ENCODE results near the gene KIRREL3.

The KIRREL3 gene

GRCh38 chr11:126997641-126998040 lies 2.9 kb downstream of the KIRREL3 start:
- TF ChIP-seq CTCF (IDR thresholded peaks at IDR 0.05; ENCODE audit: insufficient read depth, low read length, poor library complexity, severe bottlenecking): no peak
- no peak for DNase-seq (ENCODE audit: extremely low read depth, insufficient read length)
- H3K4me3 ChIP-seq (replicated peaks; ENCODE audit: low read depth, low read length): no peak overlapping the region
- H3K36me3 ChIP-seq (ENCODE audit: control insufficient read depth, insufficient read depth, low read length): no peaks in the 10 kb centered on the region
- H3K27me3 ChIP-seq (replicated peaks; ENCODE audit: control insufficient read depth, insufficient read depth, low read length): peaks cover 6% of the 10 kb centered on the region

GRCh38 chr11:126997196-126997595 lies 3.4 kb downstream of the KIRREL3 start:
- no peak for DNase-seq (ENCODE audit: extremely low read depth, insufficient read length)
- H3K36me3 ChIP-seq (ENCODE audit: control insufficient read depth, insufficient read depth, low read length): no peaks in the 10 kb centered on the region
- no peak overlapping the region for H3K4me3 ChIP-seq (replicated peaks; ENCODE audit: low read depth, low read length)
- H3K27me3 ChIP-seq (replicated peaks; ENCODE audit: control insufficient read depth, insufficient read depth, low read length): peaks cover 6% of the 10 kb centered on the region
- TF ChIP-seq CTCF (IDR thresholded peaks at IDR 0.05; ENCODE audit: insufficient read depth, low read length, poor library complexity, severe bottlenecking): no peak

- Histone ChIP-seq H3K4me3 (replicated peaks; ENCODE audit: low read depth, low read length) (no peak overlapping the region), H3K36me3 (ENCODE audit: control insufficient read depth, insufficient read depth, low read length) (no peaks in the 10 kb centered on the region), H3K27me3 (replicated peaks; ENCODE audit: control insufficient read depth, insufficient read depth, low read length) (peaks cover 6% of the 10 kb centered on the region)
- DNase-seq (ENCODE audit: extremely low read depth, insufficient read length): no peak
- no peak for TF ChIP-seq CTCF (IDR thresholded peaks at IDR 0.05; ENCODE audit: insufficient read depth, low read length, poor library complexity, severe bottlenecking)
Observed at GRCh38 chr11:126996036-126996804, 4.3 kb downstream of the KIRREL3 start.

DNA sequence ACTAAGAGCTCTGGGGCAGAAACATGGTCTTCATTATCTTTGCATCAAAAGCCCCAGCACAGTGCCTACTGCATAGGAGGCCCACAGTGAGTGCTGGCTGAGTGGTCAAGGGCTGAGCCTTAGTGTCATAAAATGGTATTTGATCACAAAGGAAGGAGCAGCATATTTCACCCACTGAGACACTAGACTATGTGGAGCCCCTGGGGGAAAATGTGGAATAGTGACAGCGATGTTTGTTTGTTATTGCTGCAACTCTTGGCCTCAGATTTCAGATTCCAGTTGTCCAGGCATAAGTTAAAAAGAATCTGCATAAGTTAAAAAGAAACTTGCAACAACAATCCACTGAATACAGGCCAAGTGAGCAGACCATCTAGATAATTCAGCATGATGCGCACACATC lies 7.0 kb downstream of the KIRREL3 start:
- no peak for TF ChIP-seq CTCF (IDR thresholded peaks at IDR 0.05; ENCODE audit: insufficient read depth, low read length, poor library complexity, severe bottlenecking)
- H3K36me3 ChIP-seq (ENCODE audit: control insufficient read depth, insufficient read depth, low read length): no peaks in the 10 kb centered on the region
- H3K27me3 ChIP-seq (replicated peaks; ENCODE audit: control insufficient read depth, insufficient read depth, low read length): peaks cover 5% of the 10 kb centered on the region
- H3K4me3 ChIP-seq (replicated peaks; ENCODE audit: low read depth, low read length): no peak overlapping the region
- DNase-seq (ENCODE audit: extremely low read depth, insufficient read length): no peak

GRCh38 chr11:126992804-126993111 lies 7.8 kb downstream of the KIRREL3 start:
- TF ChIP-seq CTCF (IDR thresholded peaks at IDR 0.05; ENCODE audit: insufficient read depth, low read length, poor library complexity, severe bottlenecking): no peak
- peaks cover 1% of the 10 kb centered on the region for H3K27me3 ChIP-seq (replicated peaks; ENCODE audit: control insufficient read depth, insufficient read depth, low read length)
- H3K36me3 ChIP-seq (ENCODE audit: control insufficient read depth, insufficient read depth, low read length): no peaks in the 10 kb centered on the region
- no peak for DNase-seq (ENCODE audit: extremely low read depth, insufficient read length)
- H3K4me3 ChIP-seq (replicated peaks; ENCODE audit: low read depth, low read length): no peak overlapping the region
